ENCODE measurements around the gene NEDD9. TPM values are rescaled to one million over a fixed set of nuclear protein-coding genes. Genes with fewer than 3 reads are reported as not detected.

The NEDD9 gene
- total RNA-seq, 1 experiment from 2014 or later, result 0.17 TPM

GRCh38 chr6:11163932-11164331, 68.5 kb downstream of the NEDD9 start:
- BruUV-seq (replicated peaks), result no TSS peak
- H3K27me3 ChIP-seq (ENCODE audit: insufficient read depth, low read length), result no peaks in the 10 kb centered on the region
- no peak for DNase-seq (ENCODE audit: low read depth, low spot score)
- POLR2A ChIA-PET, result no interaction called here
- H2AFZ ChIP-seq (ENCODE audit: low read depth, low read length, poor library complexity, severe bottlenecking), result no peak overlapping the region
- H3K36me3 ChIP-seq (ENCODE audit: control insufficient read depth in 1 of 2, insufficient read depth in 2 of 2, low read length in 2 of 2), result no peaks in the 10 kb centered on the region
- RAD21 ChIA-PET (ENCODE audit: low non-redundant PET in 1 of 2, low total read pairs in 2 of 2, uncharacterized antibody in 2 of 2, unreplicated experiment in 2 of 2), result no interaction called here
- no peaks in the 10 kb centered on the region for H3K9me3 ChIP-seq (ENCODE audit: control insufficient read depth in 1 of 2, insufficient read depth in 1 of 2, low read depth in 1 of 2, low read length in 2 of 2)
- H3K4me3 ChIP-seq (replicated peaks in 1 of 2; ENCODE audit: low read depth in 1 of 2, low read length in 2 of 2), result no peak overlapping the region
- CTCF ChIA-PET, result no interaction called here
- H3K27ac ChIP-seq (ENCODE audit: low read depth, low read length), result no peak overlapping the region
- no peak for ATAC-seq
- H4K20me1 ChIP-seq (ENCODE audit: insufficient read depth), result no peaks in the 10 kb centered on the region
- TF ChIP-seq ELF1 (IDR thresholded peaks at IDR 0.05; ENCODE audit: borderline replicate concordance, low read depth) (no peak), EZH2 (IDR thresholded peaks at IDR 0.05) (no peak)
- intact Hi-C loops (cut with micrococcal nuclease), result no loop called here
- H3K79me2 ChIP-seq (ENCODE audit: insufficient read depth, low read length), result no peaks in the 10 kb centered on the region
- no peak overlapping the region for H3K9ac ChIP-seq (ENCODE audit: low read length)
- H3K4me1 ChIP-seq (ENCODE audit: control insufficient read depth in 1 of 2, insufficient read depth in 2 of 2, low read length in 2 of 2), result no peaks in the 10 kb centered on the region
- H3K4me2 ChIP-seq (ENCODE audit: low read length), result no peak overlapping the region
- no peaks in the 10 kb centered on the region for H3K9me2 ChIP-seq (ENCODE audit: insufficient read depth)

DNA sequence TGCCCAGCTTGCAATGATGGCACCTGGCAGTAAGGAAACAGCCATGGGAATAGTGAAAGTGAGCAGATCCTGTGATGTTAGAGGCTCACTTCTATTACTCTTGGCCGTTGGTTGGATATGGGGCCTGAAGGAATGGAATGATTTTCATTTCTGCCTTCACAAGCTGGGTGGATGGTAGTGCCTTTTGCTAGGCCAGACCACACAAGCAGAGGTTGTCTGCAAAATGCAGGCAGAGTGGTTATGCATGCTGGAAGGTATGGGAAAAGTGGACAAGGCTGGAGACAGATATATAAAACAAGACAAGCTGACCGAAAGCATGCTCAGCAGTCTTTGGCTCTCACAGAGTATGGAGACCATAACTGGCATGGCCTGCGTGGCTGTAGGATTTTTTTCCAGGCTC, 70.2 kb downstream of the NEDD9 start:
- no peak overlapping the region for H3K27ac ChIP-seq (ENCODE audit: low read depth, low read length)
- DNase-seq (ENCODE audit: low read depth, low spot score) (no peak), ATAC-seq (no peak)
- ChIA-PET CTCF (no interaction called here), RAD21 (ENCODE audit: low non-redundant PET in 1 of 2, low total read pairs in 2 of 2, uncharacterized antibody in 2 of 2, unreplicated experiment in 2 of 2) (no interaction called here), POLR2A (no interaction called here)
- no peaks in the 10 kb centered on the region for H3K9me3 ChIP-seq (ENCODE audit: control insufficient read depth in 1 of 2, insufficient read depth in 1 of 2, low read depth in 1 of 2, low read length in 2 of 2)
- no peaks in the 10 kb centered on the region for H3K27me3 ChIP-seq (ENCODE audit: insufficient read depth, low read length)
- H3K4me3 ChIP-seq (replicated peaks in 1 of 2; ENCODE audit: low read depth in 1 of 2, low read length in 2 of 2), result no peak overlapping the region
- H3K79me2 ChIP-seq (ENCODE audit: insufficient read depth, low read length), result no peaks in the 10 kb centered on the region
- H4K20me1 ChIP-seq (ENCODE audit: insufficient read depth), result no peaks in the 10 kb centered on the region
- no peaks in the 10 kb centered on the region for H3K9me2 ChIP-seq (ENCODE audit: insufficient read depth)
- no peak overlapping the region for H2AFZ ChIP-seq (ENCODE audit: low read depth, low read length, poor library complexity, severe bottlenecking)
- no peaks in the 10 kb centered on the region for H3K4me1 ChIP-seq (ENCODE audit: control insufficient read depth in 1 of 2, insufficient read depth in 2 of 2, low read length in 2 of 2)
- no peaks in the 10 kb centered on the region for H3K36me3 ChIP-seq (ENCODE audit: control insufficient read depth in 1 of 2, insufficient read depth in 2 of 2, low read length in 2 of 2)
- no peak overlapping the region for H3K9ac ChIP-seq (ENCODE audit: low read length)
- H3K4me2 ChIP-seq (ENCODE audit: low read length), result no peak overlapping the region
- intact Hi-C loops (cut with micrococcal nuclease), result no loop called here
- BruUV-seq (replicated peaks), result no TSS peak
- TF ChIP-seq YY1 (IDR thresholded peaks at IDR 0.05; ENCODE audit: extremely low read depth, insufficient replicate concordance, low read depth, low read length) (no peak), TCF7L2 (IDR thresholded peaks at IDR 0.05; ENCODE audit: borderline replicate concordance, extremely low read depth, insufficient read depth, insufficient read length) (no peak), ZNF274 (IDR thresholded peaks at IDR 0.05; ENCODE audit: low read depth, low read length) (no peak), SRF (IDR thresholded peaks at IDR 0.05; ENCODE audit: low read depth) (no peak), JUND (IDR thresholded peaks at IDR 0.05) (no peak), EZH2phosphoT487 (IDR thresholded peaks at IDR 0.05; ENCODE audit: borderline replicate concordance) (no peak)

Data from HCT116 (cell line).